IPS-18a (cell line): ENCODE measurements around the gene STUM.
"Not testable (repeated sequence)": the region's sequence is repeated elsewhere in the genome, so short reads cannot be mapped to it uniquely, and the experiment has no call there.

Experiments used
- H3K27ac ChIP-seq: one replicate; pipeline ENCODE4 v1.5.1; 2013; ENCODE audit warnings: low read length
- H3K27me3 ChIP-seq: one replicate; pipeline ENCODE4 v1.6.1; 2013; ENCODE audit warnings: mild to moderate bottlenecking, low read length; ENCODE audit not compliant: control insufficient read depth, insufficient read depth
- H3K36me3 ChIP-seq: one replicate; pipeline ENCODE4 v1.6.1; 2013; ENCODE audit warnings: low read depth, low read length; ENCODE audit not compliant: control insufficient read depth
- H3K4me1 ChIP-seq: one replicate; pipeline ENCODE4 v1.6.1; 2013; ENCODE audit warnings: low read depth, low read length; ENCODE audit not compliant: control insufficient read depth
- H3K4me3 ChIP-seq: one replicate; pipeline ENCODE4 v1.5.1; 2013; ENCODE audit warnings: low read length
- H3K9ac ChIP-seq: one replicate; pipeline ENCODE4 v1.6.1; 2013; ENCODE audit warnings: mild to moderate bottlenecking, low read length, moderate library complexity
- H3K9me3 ChIP-seq: one replicate; pipeline ENCODE4 v1.6.1; 2013; ENCODE audit warnings: low read depth, low read length; ENCODE audit not compliant: control insufficient read depth

STUM gene

GRCh38 chr1:226589008-226589733, 40.6 kb downstream of the STUM start:
- no peaks in the 10 kb centered on the region for H3K27me3 ChIP-seq
- no peaks in the 10 kb centered on the region for H3K4me1 ChIP-seq
- H3K27ac ChIP-seq, result no peak overlapping the region
- no peak overlapping the region for H3K9ac ChIP-seq
- H3K36me3 ChIP-seq, result no peaks in the 10 kb centered on the region
- H3K4me3 ChIP-seq, result no peak overlapping the region
- H3K9me3 ChIP-seq, result no peaks in the 10 kb centered on the region

- Histone ChIP-seq H3K27ac (no peak overlapping the region), H3K36me3 (no peaks in the 10 kb centered on the region), H3K27me3 (no peaks in the 10 kb centered on the region), H3K4me1 (no peaks in the 10 kb centered on the region), H3K9ac (no peak overlapping the region), H3K9me3 (no peaks in the 10 kb centered on the region), H3K4me3 (no peak overlapping the region)
These were observed 42.0 kb downstream of the STUM start for GRCh38 chr1:226590614-226591013.

- H3K4me3 ChIP-seq, result no peak overlapping the region
- no peak overlapping the region for H3K9ac ChIP-seq
- no peak overlapping the region for H3K27ac ChIP-seq
- H3K9me3 ChIP-seq, result no peaks in the 10 kb centered on the region
- no peaks in the 10 kb centered on the region for H3K4me1 ChIP-seq
- no peaks in the 10 kb centered on the region for H3K27me3 ChIP-seq
- no peaks in the 10 kb centered on the region for H3K36me3 ChIP-seq
These were observed 45.0 kb downstream of the STUM start for GRCh38 chr1:226593541-226593940.

GRCh38 chr1:226596531-226597165, 48.1 kb downstream of the STUM start:
- H3K9me3 ChIP-seq, result no peaks in the 10 kb centered on the region
- H3K27me3 ChIP-seq, result no peaks in the 10 kb centered on the region
- no peaks in the 10 kb centered on the region for H3K36me3 ChIP-seq

GRCh38 chr1:226597616-226598454, 49.3 kb downstream of the STUM start:
- Histone ChIP-seq H3K27me3 (no peaks in the 10 kb centered on the region), H3K4me3 (no peak overlapping the region), H3K4me1 (no peaks in the 10 kb centered on the region), H3K9me3 (no peaks in the 10 kb centered on the region), H3K9ac (no peak overlapping the region), H3K27ac (no peak overlapping the region), H3K36me3 (no peaks in the 10 kb centered on the region)

More at GRCh38 chr1:226596531-226597165, 48.1 kb downstream of the STUM start:
- Histone ChIP-seq H3K4me1 (no peaks in the 10 kb centered on the region), H3K4me3 (no peak overlapping the region), H3K9ac (no peak overlapping the region), H3K27ac (no peak overlapping the region)

GRCh38 chr1:226598455-226598849, 49.9 kb downstream of the STUM start:
- H3K27ac ChIP-seq, result no peak overlapping the region

GRCh38 chr1:226598955-226599354, 50.4 kb downstream of the STUM start:
- H3K4me3 ChIP-seq, H3K9me3 ChIP-seq, H3K36me3 ChIP-seq, H3K4me1 ChIP-seq, H3K27me3 ChIP-seq, H3K9ac ChIP-seq, H3K27ac ChIP-seq: not testable (repeated sequence)

More at GRCh38 chr1:226598455-226598849, 49.9 kb downstream of the STUM start:
- H3K36me3 ChIP-seq, result no peaks in the 10 kb centered on the region
- no peak overlapping the region for H3K4me3 ChIP-seq
- no peak overlapping the region for H3K9ac ChIP-seq
- H3K9me3 ChIP-seq, result no peaks in the 10 kb centered on the region
- no peaks in the 10 kb centered on the region for H3K4me1 ChIP-seq
- no peaks in the 10 kb centered on the region for H3K27me3 ChIP-seq

GRCh38 chr1:226599636-226600238, 51.2 kb downstream of the STUM start:
- H3K27ac ChIP-seq, result no peak overlapping the region
- H3K4me1 ChIP-seq, result peaks cover 9% of the 10 kb centered on the region
- no peak overlapping the region for H3K4me3 ChIP-seq
- no peaks in the 10 kb centered on the region for H3K36me3 ChIP-seq
- no peaks in the 10 kb centered on the region for H3K9me3 ChIP-seq
- no peaks in the 10 kb centered on the region for H3K27me3 ChIP-seq
- no peak overlapping the region for H3K9ac ChIP-seq

GRCh38 chr1:226600254-226600653, 51.7 kb downstream of the STUM start:
- H3K4me3 ChIP-seq, result no peak overlapping the region
- no peaks in the 10 kb centered on the region for H3K9me3 ChIP-seq
- H3K36me3 ChIP-seq, result no peaks in the 10 kb centered on the region
- no peak overlapping the region for H3K27ac ChIP-seq
- no peak overlapping the region for H3K9ac ChIP-seq
- no peaks in the 10 kb centered on the region for H3K27me3 ChIP-seq
- H3K4me1 ChIP-seq, result peaks cover 11% of the 10 kb centered on the region

- Histone ChIP-seq H3K9me3 (no peaks in the 10 kb centered on the region), H3K9ac (no peak overlapping the region), H3K36me3 (no peaks in the 10 kb centered on the region), H3K27me3 (no peaks in the 10 kb centered on the region), H3K4me3 (no peak overlapping the region), H3K4me1 (peaks cover 11% of the 10 kb centered on the region), H3K27ac (no peak overlapping the region)
These were observed 52.9 kb downstream of the STUM start for GRCh38 chr1:226601456-226601855.
